ENCODE data around the gene ZCCHC7. TPM values are rescaled to one million over a fixed set of nuclear protein-coding genes. Genes with fewer than 3 reads are reported as not detected.
A peak's percentile ranks its signal among the peaks of the same experiment; 100 is the strongest.

ZCCHC7 gene
- total and polyA plus RNA-seq, 10 of the 15 experiments (the other 5 are each of a cell fraction or from before 2014, with no cell fraction given) = 42.9 to 178 (median 53.3) TPM

GRCh38 chr9:37281541-37281940 lies 161.2 kb downstream of the ZCCHC7 start:
- H3K79me2 ChIP-seq (ENCODE audit: control insufficient read depth, insufficient read depth, low read length) = peaks cover 41% of the 10 kb centered on the region
- in situ Hi-C loops (cut with MboI) = no loop called here
- peaks cover 0 to 2% of the 10 kb centered on the region in 2 experiments; a peak in 1 of 4 replicates for H3K36me3 ChIP-seq (ENCODE audit: control insufficient read depth in 2 of 2, insufficient read depth in 2 of 2, low read length in 1 of 2)
- H3K4me3 ChIP-seq = no peak overlapping the region
- TF ChIP-seq ETV6 (conservative IDR thresholded peaks at IDR 0.05 in 1 of 2, IDR thresholded peaks at IDR 0.05 in 1 of 2; ENCODE audit: borderline replicate concordance in 1 of 2, low read depth in 1 of 2) = no peak
- no peak for TF ChIP-seq GABPA (IDR thresholded peaks at IDR 0.05; ENCODE audit: low read depth)
- no peak for TF ChIP-seq NRF1 (conservative IDR thresholded peaks at IDR 0.05; ENCODE audit: low read depth, low read length)
- no peak for TF ChIP-seq ELK1 (IDR thresholded peaks at IDR 0.05; ENCODE audit: low read depth, low read length)
- intact Hi-C loops (cut with micrococcal nuclease; ENCODE audit: unreplicated experiment) = no loop called here
- peaks cover 7% of the 10 kb centered on the region; the same call in 1 of the 2 replicates for H3K4me1 ChIP-seq (ENCODE audit: control insufficient read depth, insufficient read depth, low read length)
- H3K4me2 ChIP-seq (ENCODE audit: control insufficient read depth, insufficient read depth) = no peak overlapping the region
- ChIA-PET CTCF (interaction anchor here (0.7 to 2.0 kb wide), 11 partner anchors 11 to 130 kb away, joined by 3 to 7 read pairs (median 3); no protein-coding TSS in a partner anchor), RAD21 (ENCODE audit: unreplicated experiment) (interaction anchor here (0.8 to 8.6 kb wide), 19 partner anchors 12 to 162 kb away, joined by 3 to 104 read pairs (median 4); no protein-coding TSS in a partner anchor), POLR2A (interaction anchor here (0.6 to 2.0 kb wide), 5 partner anchors 18 to 285 kb away, joined by 3 to 7 read pairs (median 3); no protein-coding TSS in a partner anchor), SMC1A (ENCODE audit: uncharacterized antibody, unreplicated experiment) (interaction anchor here (0.7 to 2.2 kb wide), 27 partner anchors 9 to 282 kb away, joined by 3 to 10 read pairs (median 5); no protein-coding TSS in a partner anchor)
- H3K27ac ChIP-seq (ENCODE audit: control insufficient read depth, insufficient read depth) = 0 out of 2 replicates have a peak overlapping the region, but pooled peaks have one; percentile 15
- H3K9ac ChIP-seq (ENCODE audit: control insufficient read depth, insufficient read depth, low read length) = no peak overlapping the region
- ATAC-seq (no peak), FAIRE-seq (no peak), DNase-seq (ENCODE audit: low read depth, low spot score) (no peak)
- peaks cover 1% of the 10 kb centered on the region; the same call in 2 of the 3 replicates for H3K9me3 ChIP-seq (replicated peaks; ENCODE audit: control insufficient read depth, insufficient read depth, low read length)
- no peaks in the 10 kb centered on the region for H3K27me3 ChIP-seq (replicated peaks in 1 of 2; ENCODE audit: control insufficient read depth in 2 of 2, insufficient read depth in 2 of 2, low read length in 1 of 2)
- BruUV-seq (replicated peaks) = no TSS peak
- H2AFZ ChIP-seq (ENCODE audit: control insufficient read depth, low read depth, low read length) = no peak overlapping the region
- no peaks in the 10 kb centered on the region for H4K20me1 ChIP-seq (ENCODE audit: control insufficient read depth, insufficient read depth)
- WGBS (ENCODE audit: insufficient coverage, insufficient replicate concordance, low lambda C conversion rate, missing lambda C conversion rate) = 48% methylated on average over 2 of the region's 2 CpGs

All from GM12878 (cell line).